Mononuclear cell (primary cell): ENCODE data around the gene CDX2. TPM values are rescaled to one million over a fixed set of nuclear protein-coding genes. Genes with fewer than 3 reads are reported as not detected.

Source experiments
- H3K27me3 ChIP-seq: 2 replicates; pipeline ENCODE4 v1.6.0; 2011; ENCODE audit warnings: low read length, control low read depth; ENCODE audit not compliant: insufficient read depth
- H3K4me1 ChIP-seq: 2 replicates; pipeline ENCODE4 v1.5.1; 2011; ENCODE audit warnings: mild to moderate bottlenecking, low read length, control low read depth; ENCODE audit not compliant: insufficient read depth
- H3K4me3 ChIP-seq: 2 replicates; pipeline ENCODE4 v1.5.1; 2011; ENCODE audit warnings: mild to moderate bottlenecking, low read length, moderate library complexity
- H3K9me3 ChIP-seq: 2 replicates; pipeline ENCODE4 v1.5.1; 2011; ENCODE audit warnings: low read depth, mild to moderate bottlenecking, control low read depth, low read length
- total RNA-seq: library from RNA; depleted of rRNA; stranded (reverse); fragments of >200 nt; gene quantifications from one replicate; pipeline ENCODE4 v1.2.3, GENCODE V29; 2012

The CDX2 gene
- total RNA-seq, 1 donor = not detected

DNA sequence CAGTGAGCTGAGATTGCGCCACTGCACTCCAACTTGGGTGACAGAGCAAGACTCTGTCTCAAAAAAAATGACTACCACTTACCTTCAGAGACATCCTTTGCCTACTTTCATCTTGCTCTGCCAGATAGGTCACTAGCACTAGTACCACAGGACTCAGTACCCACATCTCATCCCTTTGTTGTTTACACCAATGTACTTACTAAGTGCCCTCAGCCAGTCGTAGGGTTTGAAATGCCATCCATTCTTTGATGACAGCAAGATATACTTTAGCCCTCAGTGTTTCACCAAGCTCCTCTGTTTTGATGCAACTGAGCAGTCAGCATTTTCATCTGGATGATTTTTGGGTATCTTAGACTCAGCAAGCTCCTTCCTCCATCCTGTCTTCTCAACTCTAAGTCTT lies 13.2 kb upstream of the CDX2 start:
- Histone ChIP-seq H3K27me3 (peaks cover 64% of the 10 kb centered on the region), H3K4me1 (peaks cover 15% of the 10 kb centered on the region), H3K9me3 (no peaks in the 10 kb centered on the region), H3K4me3 (no peak overlapping the region)

DNA sequence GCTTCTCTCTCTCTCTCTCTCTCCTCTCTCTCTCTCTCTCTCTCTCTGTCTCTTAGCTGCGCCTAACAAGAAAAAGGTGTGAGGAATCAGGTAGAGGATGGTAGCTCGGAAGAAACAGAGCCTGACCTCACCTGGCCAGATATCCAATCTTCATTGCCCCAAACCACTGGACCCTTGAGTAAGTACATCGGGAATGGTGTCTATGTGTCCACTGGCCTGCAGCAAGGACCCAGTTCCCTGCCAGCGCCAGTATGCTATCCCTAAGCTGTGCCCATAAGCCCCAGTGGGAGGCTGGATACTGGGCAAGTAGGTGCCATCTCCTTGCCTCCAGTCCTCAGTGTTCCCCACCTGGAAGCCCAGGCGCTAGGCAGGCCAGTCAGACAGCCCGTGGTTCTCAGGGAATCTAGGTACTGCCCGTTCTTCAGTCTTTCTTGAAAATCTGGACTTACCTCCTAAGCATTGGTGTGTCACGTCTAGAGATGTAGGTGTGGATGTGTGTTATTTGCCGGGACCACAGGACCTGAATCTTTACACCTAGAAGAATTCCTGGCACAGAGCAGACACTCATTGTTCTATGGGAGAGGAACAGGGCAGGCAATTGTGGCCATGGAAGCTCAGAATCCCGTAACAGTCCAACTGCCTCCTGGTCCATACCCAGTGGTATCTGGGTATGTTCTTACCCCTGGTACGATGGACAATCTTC lies 12.0 kb upstream of the CDX2 start:
- no peaks in the 10 kb centered on the region for H3K9me3 ChIP-seq
- H3K27me3 ChIP-seq = peaks cover 76% of the 10 kb centered on the region
- no peak overlapping the region for H3K4me3 ChIP-seq
- H3K4me1 ChIP-seq = peaks cover 15% of the 10 kb centered on the region

DNA sequence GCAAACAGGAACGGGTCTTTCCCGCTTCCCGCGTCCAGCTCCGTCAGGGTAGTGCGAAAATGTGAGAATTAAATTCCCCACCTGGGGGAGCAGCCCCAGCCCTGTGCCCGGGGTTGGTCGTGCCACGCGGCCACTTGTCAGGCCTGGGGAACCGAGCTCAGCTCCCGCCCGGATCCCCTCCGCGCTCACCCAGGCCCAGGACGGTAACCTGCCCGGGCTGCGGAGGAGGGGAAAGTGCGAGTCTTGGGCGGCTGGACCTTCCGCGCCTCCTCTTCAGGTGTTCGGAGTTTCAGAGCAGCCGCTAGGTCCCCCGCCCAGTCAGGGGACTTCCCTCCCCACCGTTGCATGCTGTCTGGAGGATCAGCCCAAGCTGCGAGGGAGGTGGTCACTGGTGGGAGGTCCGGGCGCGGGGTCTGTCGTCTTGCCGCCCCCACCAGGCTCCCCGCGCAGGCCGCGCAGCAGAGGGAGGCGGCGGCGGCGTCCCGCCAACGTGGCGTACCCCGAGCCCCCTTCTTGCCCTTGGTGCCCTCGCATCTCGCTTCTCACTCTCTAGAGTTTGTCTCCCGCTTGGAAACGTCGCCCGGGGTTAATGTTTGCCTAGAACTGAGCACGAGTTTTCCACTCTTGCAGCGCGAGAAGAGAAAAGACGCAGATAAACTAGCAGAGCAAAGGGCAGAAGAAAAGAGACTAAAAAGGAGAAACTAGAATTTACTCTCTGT lies 11.3 kb upstream of the CDX2 start:
- Histone ChIP-seq H3K9me3 (no peaks in the 10 kb centered on the region), H3K4me3 (no peak overlapping the region), H3K4me1 (peaks cover 19% of the 10 kb centered on the region), H3K27me3 (peaks cover 84% of the 10 kb centered on the region)

DNA sequence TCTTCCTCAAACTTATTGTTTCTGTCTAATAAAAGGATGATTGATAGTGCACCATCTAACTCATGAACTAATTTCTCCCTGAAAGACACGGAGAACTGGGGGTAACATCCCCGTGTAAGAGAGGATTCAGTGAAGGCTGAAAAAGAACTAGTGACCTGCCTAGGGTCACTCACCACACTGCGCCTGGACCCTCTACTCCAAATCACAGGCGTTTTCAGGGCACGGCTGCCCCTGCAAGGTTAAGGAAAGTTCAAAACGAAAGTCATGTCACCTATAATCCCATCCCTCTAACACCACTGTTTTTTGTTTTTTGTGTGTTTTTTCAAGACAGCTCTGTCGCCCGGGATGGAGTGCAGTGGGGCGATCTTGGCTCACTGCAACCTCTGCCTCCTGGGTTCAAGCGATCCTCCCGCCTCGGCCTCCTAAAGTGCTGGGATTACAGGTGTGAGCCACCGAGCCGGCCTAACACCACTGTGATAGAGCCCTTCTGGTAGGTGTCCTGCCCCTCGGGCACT lies 10.7 kb upstream of the CDX2 start:
- Histone ChIP-seq H3K27me3 (peaks cover 90% of the 10 kb centered on the region), H3K9me3 (no peaks in the 10 kb centered on the region), H3K4me3 (no peak overlapping the region), H3K4me1 (peaks cover 19% of the 10 kb centered on the region)

DNA sequence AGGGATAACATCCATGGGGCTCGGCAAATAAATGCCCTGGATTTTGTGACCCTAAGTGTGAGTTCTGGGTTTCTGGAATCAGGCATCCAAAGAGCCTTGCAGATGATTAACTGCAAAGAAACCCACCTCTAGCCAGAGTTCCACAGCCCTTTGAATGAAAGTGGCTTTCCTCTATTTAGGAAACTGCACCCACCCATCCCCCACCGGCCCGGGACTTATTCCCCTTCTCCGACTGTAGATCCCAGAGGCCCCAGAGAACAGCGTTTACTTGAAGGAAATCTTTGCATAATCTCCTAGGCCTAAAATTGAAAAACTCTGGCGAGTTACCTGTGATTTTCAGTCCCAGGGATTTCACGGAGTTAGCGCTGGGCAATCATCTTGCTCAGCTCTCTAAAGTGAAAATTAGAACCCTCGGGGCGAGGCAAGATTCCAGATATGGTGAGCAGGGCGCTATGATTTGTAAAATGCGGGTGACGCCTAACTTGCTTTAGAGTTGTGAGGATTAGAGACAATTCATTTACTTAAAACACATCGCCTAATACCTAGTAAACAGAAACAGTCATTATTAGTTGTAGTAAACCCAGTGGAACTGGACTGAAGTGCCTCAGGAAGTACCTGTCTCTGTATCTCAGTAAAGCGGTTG lies 10.0 kb upstream of the CDX2 start:
- no peak overlapping the region for H3K4me3 ChIP-seq
- H3K9me3 ChIP-seq = no peaks in the 10 kb centered on the region
- H3K27me3 ChIP-seq = peaks cover 96% of the 10 kb centered on the region
- H3K4me1 ChIP-seq = peaks cover 19% of the 10 kb centered on the region

DNA sequence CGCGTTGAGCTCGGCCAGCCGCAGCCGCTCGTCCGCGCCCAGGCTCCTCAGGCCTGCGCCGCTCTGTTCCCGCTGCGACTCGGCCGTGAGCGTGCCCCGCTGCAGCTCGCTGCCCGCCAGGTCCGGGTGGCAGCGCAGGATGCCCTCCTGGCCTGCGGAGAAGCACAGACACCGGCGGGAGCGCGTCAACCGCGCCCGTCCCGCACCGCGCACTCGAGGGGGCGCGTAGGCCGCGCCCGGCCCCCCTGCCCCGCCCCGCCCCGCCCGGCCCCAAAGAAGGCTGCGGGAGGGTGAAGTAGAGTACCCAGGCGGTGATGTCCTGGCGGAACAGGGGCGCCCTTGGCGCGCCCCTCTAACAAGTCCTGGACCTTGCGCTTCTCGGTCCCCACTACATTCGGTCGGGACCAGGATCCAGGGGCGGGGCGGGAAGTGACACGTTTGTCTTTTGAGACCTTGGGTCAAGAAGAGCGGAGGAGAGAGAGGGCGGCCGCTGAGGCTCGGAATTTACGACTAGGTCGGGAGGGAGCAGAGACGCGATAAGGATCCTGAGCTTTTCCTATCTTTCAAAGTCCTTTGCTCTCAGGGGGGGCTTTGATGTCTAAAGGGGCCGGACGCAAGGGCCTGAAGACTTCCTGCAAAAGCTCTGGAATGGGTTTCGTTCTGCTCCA lies 9.3 kb upstream of the CDX2 start:
- Histone ChIP-seq H3K27me3 (peaks cover 96% of the 10 kb centered on the region), H3K9me3 (no peaks in the 10 kb centered on the region), H3K4me1 (peaks cover 19% of the 10 kb centered on the region), H3K4me3 (no peak overlapping the region)

DNA sequence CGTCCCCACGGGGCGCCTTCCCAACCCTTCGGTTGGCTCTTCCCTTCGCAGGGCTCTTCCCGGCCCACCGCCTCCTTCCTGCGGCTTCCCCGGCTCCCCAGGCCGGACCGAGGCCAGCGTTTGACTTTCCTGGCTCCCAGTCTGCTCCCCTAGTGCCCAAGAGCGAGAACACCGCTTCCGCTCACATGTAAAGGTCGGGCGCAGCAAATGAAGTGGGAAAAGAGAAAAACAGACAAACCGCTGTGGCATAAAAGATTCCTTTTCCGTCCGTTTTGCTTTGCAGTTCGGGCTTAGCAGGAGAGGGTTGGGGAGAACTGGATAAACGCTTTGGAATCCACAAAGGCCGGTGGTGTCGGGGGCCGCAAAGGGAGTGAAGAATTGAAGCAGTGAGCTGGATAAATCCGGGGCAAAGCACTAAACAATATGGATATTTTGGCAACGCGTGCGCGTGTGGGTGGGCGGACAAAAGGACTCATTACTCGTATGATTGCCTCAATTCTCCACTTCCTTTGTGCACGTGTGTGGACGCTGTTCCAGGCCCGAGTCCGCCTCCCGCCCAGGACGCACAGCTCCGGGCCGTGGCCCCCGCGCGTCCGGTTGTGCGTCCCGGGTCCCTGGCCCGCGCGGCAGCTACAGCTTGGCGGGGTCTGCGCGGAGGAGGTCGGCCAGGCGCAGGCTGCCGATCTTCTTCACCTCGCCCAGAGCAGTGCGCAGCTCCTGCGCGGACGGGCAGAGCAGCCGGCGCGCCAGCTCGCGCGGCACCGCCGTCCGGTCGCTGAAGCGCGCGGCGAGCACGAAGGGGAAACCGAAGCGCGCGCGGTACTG lies 8.6 kb upstream of the CDX2 start:
- H3K9me3 ChIP-seq = no peaks in the 10 kb centered on the region
- H3K4me1 ChIP-seq = peaks cover 19% of the 10 kb centered on the region
- no peak overlapping the region for H3K4me3 ChIP-seq
- peaks cover 97% of the 10 kb centered on the region for H3K27me3 ChIP-seq

DNA sequence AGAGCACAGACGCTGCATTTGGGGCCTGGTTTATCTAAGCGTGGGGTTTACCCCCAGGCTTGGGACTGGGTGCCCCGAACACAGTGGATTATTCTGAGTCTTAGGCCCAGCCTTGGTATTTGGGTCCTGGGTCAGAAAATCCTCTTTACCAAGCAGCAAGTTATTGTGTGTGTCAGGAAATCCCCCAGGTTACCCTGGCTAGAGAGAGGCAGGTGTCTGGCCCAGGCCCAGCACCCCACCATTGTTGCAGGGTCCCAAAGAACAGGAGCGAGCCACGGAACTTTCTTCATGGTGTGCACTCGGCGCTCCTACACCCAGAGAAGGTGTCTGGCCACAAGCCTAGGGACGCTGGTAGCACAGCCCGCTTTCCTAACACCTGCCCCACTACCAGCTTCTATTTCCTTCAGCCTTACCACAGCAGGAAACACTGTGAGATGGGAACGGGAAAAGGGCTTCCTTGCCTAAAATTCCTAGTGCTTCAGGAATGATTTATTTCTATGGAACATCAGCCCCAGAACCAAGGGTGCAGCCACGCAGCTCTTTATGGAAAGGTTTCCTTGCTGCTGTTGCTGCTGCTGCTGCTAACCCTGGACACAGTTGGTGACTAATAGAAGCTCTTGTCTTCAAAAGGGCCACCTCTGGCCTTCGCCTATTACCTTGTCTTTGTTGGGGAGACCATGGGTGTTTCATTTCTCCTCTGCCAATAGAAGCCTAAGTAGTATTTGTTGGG lies 7.4 kb upstream of the CDX2 start:
- H3K4me3 ChIP-seq = no peak overlapping the region
- H3K4me1 ChIP-seq = peaks cover 19% of the 10 kb centered on the region
- H3K27me3 ChIP-seq = peaks cover 97% of the 10 kb centered on the region
- H3K9me3 ChIP-seq = no peaks in the 10 kb centered on the region

DNA sequence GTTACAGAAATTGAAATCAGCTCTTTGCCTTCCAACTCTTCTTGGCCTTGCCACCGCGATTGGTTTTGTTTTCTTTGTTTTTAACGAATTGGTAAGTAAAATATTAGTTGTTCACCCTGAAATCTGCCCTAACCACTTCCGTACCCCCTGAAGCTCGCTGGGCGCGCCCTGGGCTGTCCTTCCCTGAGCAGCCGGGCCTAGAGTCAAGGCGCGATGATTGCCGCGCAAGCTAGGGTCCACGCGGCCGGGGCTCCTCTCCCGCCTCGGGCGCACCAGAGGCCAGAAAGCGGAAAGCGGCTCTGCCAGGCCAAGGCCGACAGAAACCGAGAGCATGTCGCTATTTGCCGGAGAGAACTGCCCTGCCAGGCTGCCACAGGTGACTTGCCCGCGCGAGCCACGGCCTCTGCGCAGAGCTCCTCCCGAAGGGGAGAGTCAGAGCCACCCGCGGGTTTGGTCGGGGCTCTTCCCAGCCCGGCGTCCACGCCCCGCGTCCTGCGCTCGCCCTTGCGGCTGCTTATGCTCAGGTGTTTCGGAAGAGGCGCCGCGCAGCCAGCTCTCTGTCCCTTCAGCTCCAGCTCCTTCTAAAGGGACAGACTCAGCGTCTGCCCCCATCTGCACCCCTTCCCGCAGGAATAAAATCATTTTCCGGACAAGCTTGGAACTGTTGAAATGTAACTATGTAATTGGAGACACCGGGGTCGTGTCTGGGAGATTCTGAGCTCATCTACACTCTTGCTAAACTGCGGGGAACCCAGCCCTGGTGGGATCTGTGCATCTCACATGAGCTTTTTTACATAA lies 6.6 kb upstream of the CDX2 start:
- no peak overlapping the region for H3K4me3 ChIP-seq
- peaks cover 17% of the 10 kb centered on the region for H3K4me1 ChIP-seq
- no peaks in the 10 kb centered on the region for H3K9me3 ChIP-seq
- peaks cover 97% of the 10 kb centered on the region for H3K27me3 ChIP-seq

DNA sequence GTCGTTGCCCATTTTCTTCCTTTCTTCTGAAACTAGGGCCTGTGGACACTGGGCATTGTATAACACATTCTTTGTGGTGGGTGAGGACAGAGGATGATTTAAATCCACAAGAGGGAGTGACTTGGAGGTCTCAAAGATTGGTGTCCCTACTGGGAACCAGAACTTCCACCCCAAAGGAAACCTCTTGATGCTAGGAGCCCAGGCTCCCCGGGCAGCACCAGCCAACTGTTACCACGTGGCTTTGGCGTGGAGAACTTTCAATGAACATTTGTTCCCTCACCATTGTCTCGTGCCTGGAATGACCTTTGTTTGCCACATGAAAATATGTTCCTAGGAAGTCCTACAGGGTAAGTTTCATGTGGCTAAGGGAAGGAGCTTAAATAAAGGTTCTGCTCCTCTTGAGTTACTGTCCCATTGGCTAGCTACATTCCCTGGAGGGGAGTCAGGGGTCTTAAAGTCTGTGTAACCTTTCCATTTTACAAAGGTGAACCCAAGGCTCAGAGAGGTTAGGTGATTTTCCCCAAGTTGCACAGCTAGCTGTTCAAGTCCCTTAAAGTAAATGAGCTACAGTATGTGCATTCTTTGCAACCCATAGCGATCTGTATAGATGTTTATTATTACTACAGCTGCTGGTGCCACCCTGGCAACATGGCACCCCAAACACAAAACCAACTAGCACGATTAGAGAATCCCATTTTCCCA lies 5.0 kb upstream of the CDX2 start:
- Histone ChIP-seq H3K9me3 (no peaks in the 10 kb centered on the region), H3K4me1 (peaks cover 4% of the 10 kb centered on the region), H3K4me3 (no peak overlapping the region), H3K27me3 (peaks cover 96% of the 10 kb centered on the region)

DNA sequence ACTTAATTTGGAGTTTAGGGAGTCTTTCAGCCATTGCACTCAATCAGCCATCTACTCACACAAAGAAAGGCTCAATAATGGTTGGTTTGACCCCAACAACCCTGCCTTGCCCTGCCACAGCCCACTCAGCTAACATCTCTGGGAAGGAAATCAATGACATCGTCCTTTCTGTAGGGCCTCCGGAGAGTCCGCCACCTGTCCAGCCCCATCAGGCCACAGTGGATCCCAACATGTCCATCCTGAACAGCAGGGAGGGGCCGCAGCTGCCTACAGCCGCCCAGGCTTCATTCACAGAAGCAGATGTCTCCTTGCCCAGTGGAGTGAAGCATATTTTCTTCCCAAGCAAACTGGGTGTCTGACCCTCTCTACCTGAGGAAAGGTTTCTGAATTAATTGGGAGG lies 4.2 kb upstream of the CDX2 start:
- Histone ChIP-seq H3K9me3 (no peaks in the 10 kb centered on the region), H3K4me3 (no peak overlapping the region), H3K4me1 (peaks cover 7% of the 10 kb centered on the region), H3K27me3 (peaks cover 98% of the 10 kb centered on the region)

DNA sequence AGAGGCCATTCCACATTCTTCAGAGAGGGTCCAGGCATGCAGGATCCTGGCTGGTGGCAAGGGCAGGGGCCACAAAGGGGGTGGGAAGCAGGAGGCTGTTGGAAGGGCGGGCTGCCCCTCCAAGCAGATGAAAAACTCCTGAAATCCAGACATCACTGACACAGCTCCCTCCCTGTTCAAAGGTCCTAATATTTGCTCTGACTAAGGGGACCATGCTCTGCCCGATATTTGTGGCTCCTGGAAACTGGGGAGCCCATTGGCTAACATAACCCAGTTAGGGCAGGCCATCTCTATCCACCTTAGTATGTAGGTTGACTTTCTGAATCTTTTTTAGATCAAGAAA lies 3.3 kb upstream of the CDX2 start:
- H3K9me3 ChIP-seq = no peaks in the 10 kb centered on the region
- H3K4me3 ChIP-seq = no peak overlapping the region
- H3K4me1 ChIP-seq = peaks cover 11% of the 10 kb centered on the region
- H3K27me3 ChIP-seq = peaks cover 99% of the 10 kb centered on the region
